Measurements from ENCODE around the gene IKZF5.

GRCh38 chr10:122988501-122988900 is 20.1 kb downstream of the IKZF5 start:
- TF ChIP-seq RXRA (IDR thresholded peaks at IDR 0.05): no peak
- no peak for TF ChIP-seq CTCF (IDR thresholded peaks at IDR 0.05; ENCODE audit: low read depth, low read length, missing input control)
- TF ChIP-seq, protein P1, sequence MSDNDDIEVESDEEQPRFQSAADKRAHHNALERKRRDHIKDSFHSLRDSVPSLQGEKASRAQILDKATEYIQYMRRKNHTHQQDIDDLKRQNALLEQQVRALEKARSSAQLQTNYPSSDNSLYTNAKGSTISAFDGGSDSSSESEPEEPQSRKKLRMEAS (IDR thresholded peaks at IDR 0.05): no peak
- no peak for TF ChIP-seq EGR1 (IDR thresholded peaks at IDR 0.05; ENCODE audit: low read depth in 2 of 2)

Data from liver (tissue), 3 donors.